ENCODE measurements around the gene PABPN1. TPM values are rescaled to one million over a fixed set of nuclear protein-coding genes. Genes with fewer than 3 reads are reported as not detected.

Gene PABPN1
- total and polyA plus RNA-seq, 2 of the 13 experiments (the other 11 are each of a cell fraction or from before 2014, with no cell fraction given): 233 to 524 TPM

DNA sequence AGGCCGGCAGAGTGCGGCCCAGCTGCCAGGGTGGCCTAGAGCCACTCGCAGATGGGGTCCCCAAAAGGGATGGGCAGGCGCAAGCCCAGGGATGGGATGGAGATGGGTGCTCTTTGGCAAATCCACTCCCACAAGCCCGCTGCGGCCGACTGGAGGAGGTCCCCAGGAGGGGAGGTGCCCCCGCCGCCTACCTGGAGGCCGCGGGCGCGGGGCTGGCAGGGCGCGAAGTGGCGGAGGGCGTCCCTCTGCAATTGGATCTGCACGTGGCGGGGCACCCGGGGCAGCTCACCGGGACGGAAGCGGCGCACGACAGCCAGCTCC lies 19.3 kb upstream of the PABPN1 start (continued):
- TF ChIP-seq ZNF768 (CRISPR knock-in tag; IDR thresholded peaks at IDR 0.05) (peak; percentile 88), POGZ (CRISPR knock-in tag; IDR thresholded peaks at IDR 0.05) (peak; percentile 75; the same call in 1 of the 2 replicates), GATAD2A (CRISPR knock-in tag; IDR thresholded peaks at IDR 0.05) (no peak; the same call in 1 of the 2 replicates), CENPT (CRISPR knock-in tag; IDR thresholded peaks at IDR 0.05; ENCODE audit: low read depth) (no peak; the same call in none of the 2 replicates), ZNF556 (CRISPR knock-in tag; IDR thresholded peaks at IDR 0.05; ENCODE audit: borderline replicate concordance) (no peak), FOXK1 (CRISPR knock-in tag; IDR thresholded peaks at IDR 0.05; ENCODE audit: borderline replicate concordance, low read depth) (peak; percentile 52; the same call in 1 of the 2 replicates), ZNF563 (CRISPR knock-in tag; IDR thresholded peaks at IDR 0.05) (peak; percentile 99), U2AF2 (IDR thresholded peaks at IDR 0.05; ENCODE audit: low read depth, low read length) (no peak), JDP2 (CRISPR knock-in tag; IDR thresholded peaks at IDR 0.05; ENCODE audit: borderline replicate concordance) (no peak), PLRG1 (conservative IDR thresholded peaks at IDR 0.05) (no peak), KAT2B (IDR thresholded peaks at IDR 0.05; ENCODE audit: borderline replicate concordance, low read depth, low read length) (no peak), TOE1 (CRISPR knock-in tag; IDR thresholded peaks at IDR 0.05) (peak; percentile 61; the same call in 1 of the 2 replicates)
- TF ChIP-seq, protein P1, sequence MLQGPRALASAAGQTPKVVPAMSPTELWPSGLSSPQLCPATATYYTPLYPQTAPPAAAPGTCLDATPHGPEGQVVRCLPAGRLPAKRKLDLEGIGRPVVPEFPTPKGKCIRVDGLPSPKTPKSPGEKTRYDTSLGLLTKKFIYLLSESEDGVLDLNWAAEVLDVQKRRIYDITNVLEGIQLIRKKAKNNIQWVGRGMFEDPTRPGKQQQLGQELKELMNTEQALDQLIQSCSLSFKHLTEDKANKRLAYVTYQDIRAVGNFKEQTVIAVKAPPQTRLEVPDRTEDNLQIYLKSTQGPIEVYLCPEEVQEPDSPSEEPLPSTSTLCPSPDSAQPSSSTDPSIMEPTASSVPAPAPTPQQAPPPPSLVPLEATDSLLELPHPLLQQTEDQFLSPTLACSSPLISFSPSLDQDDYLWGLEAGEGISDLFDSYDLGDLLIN (CRISPR knock-in tag; IDR thresholded peaks at IDR 0.05; ENCODE audit: borderline replicate concordance): peak; percentile 49; the same call in 1 of the 2 replicates
- TF ChIP-seq, protein P2, sequence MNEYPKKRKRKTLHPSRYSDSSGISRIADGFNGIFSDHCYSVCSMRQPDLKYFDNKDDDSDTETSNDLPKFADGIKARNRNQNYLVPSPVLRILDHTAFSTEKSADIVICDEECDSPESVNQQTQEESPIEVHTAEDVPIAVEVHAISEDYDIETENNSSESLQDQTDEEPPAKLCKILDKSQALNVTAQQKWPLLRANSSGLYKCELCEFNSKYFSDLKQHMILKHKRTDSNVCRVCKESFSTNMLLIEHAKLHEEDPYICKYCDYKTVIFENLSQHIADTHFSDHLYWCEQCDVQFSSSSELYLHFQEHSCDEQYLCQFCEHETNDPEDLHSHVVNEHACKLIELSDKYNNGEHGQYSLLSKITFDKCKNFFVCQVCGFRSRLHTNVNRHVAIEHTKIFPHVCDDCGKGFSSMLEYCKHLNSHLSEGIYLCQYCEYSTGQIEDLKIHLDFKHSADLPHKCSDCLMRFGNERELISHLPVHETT (CRISPR knock-in tag; conservative IDR thresholded peaks at IDR 0.05): peak; percentile 5; the same call in 1 of the 2 replicates
- TF ChIP-seq, protein P3, sequence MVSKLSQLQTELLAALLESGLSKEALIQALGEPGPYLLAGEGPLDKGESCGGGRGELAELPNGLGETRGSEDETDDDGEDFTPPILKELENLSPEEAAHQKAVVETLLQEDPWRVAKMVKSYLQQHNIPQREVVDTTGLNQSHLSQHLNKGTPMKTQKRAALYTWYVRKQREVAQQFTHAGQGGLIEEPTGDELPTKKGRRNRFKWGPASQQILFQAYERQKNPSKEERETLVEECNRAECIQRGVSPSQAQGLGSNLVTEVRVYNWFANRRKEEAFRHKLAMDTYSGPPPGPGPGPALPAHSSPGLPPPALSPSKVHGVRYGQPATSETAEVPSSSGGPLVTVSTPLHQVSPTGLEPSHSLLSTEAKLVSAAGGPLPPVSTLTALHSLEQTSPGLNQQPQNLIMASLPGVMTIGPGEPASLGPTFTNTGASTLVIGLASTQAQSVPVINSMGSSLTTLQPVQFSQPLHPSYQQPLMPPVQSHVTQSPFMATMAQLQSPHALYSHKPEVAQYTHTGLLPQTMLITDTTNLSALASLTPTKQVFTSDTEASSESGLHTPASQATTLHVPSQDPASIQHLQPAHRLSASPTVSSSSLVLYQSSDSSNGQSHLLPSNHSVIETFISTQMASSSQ (IDR thresholded peaks at IDR 0.05; ENCODE audit: low read depth): no peak
- TF ChIP-seq, protein P3 (CRISPR knock-in tag; IDR thresholded peaks at IDR 0.05; ENCODE audit: borderline replicate concordance): peak; percentile 63; the same call in 1 of the 2 replicates
- TF ChIP-seq, protein P4, sequence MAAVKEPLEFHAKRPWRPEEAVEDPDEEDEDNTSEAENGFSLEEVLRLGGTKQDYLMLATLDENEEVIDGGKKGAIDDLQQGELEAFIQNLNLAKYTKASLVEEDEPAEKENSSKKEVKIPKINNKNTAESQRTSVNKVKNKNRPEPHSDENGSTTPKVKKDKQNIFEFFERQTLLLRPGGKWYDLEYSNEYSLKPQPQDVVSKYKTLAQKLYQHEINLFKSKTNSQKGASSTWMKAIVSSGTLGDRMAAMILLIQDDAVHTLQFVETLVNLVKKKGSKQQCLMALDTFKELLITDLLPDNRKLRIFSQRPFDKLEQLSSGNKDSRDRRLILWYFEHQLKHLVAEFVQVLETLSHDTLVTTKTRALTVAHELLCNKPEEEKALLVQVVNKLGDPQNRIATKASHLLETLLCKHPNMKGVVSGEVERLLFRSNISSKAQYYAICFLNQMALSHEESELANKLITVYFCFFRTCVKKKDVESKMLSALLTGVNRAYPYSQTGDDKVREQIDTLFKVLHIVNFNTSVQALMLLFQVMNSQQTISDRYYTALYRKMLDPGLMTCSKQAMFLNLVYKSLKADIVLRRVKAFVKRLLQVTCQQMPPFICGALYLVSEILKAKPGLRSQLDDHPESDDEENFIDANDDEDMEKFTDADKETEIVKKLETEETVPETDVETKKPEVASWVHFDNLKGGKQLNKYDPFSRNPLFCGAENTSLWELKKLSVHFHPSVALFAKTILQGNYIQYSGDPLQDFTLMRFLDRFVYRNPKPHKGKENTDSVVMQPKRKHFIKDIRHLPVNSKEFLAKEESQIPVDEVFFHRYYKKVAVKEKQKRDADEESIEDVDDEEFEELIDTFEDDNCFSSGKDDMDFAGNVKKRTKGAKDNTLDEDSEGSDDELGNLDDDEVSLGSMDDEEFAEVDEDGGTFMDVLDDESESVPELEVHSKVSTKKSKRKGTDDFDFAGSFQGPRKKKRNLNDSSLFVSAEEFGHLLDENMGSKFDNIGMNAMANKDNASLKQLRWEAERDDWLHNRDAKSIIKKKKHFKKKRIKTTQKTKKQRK (IDR thresholded peaks at IDR 0.05; ENCODE audit: low read length): no peak
- TF ChIP-seq, protein P5, sequence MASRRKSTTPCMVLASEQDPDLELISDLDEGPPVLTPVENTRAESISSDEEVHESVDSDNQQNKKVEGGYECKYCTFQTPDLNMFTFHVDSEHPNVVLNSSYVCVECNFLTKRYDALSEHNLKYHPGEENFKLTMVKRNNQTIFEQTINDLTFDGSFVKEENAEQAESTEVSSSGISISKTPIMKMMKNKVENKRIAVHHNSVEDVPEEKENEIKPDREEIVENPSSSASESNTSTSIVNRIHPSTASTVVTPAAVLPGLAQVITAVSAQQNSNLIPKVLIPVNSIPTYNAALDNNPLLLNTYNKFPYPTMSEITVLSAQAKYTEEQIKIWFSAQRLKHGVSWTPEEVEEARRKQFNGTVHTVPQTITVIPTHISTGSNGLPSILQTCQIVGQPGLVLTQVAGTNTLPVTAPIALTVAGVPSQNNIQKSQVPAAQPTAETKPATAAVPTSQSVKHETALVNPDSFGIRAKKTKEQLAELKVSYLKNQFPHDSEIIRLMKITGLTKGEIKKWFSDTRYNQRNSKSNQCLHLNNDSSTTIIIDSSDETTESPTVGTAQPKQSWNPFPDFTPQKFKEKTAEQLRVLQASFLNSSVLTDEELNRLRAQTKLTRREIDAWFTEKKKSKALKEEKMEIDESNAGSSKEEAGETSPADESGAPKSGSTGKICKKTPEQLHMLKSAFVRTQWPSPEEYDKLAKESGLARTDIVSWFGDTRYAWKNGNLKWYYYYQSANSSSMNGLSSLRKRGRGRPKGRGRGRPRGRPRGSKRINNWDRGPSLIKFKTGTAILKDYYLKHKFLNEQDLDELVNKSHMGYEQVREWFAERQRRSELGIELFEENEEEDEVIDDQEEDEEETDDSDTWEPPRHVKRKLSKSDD (CRISPR knock-in tag; IDR thresholded peaks at IDR 0.05; ENCODE audit: low read depth): no peak
